ENCODE measurements around the gene USP47. TPM values are rescaled to one million over a fixed set of nuclear protein-coding genes. Genes with fewer than 3 reads are reported as not detected.

USP47 gene
- total RNA-seq, 1 donor: 72.7 TPM

GRCh38 chr11:11915625-11916024, 73.9 kb downstream of the USP47 start:
- H3K9me3 ChIP-seq (ENCODE audit: low read depth, low read length): no peaks in the 10 kb centered on the region
- H4K20me1 ChIP-seq (ENCODE audit: insufficient read depth, low read length): no peaks in the 10 kb centered on the region

GRCh38 chr11:11916981-11917399, 75.2 kb downstream of the USP47 start:
- Histone ChIP-seq H4K20me1 (ENCODE audit: insufficient read depth, low read length) (no peaks in the 10 kb centered on the region), H3K9me3 (ENCODE audit: low read depth, low read length) (no peaks in the 10 kb centered on the region), H3K4me2 (ENCODE audit: insufficient read depth, low read length) (peak overlapping the region; percentile 12), H2AFZ (ENCODE audit: low read length) (no peak overlapping the region), H3K4me3 (ENCODE audit: insufficient read depth, low read length) (no peak overlapping the region), H3K27me3 (ENCODE audit: insufficient read depth, low read length) (no peaks in the 10 kb centered on the region), H3K4me1 (ENCODE audit: insufficient read depth, low read length) (peaks cover 11% of the 10 kb centered on the region), H3K79me2 (ENCODE audit: insufficient read depth, low read length) (no peaks in the 10 kb centered on the region), H3K27ac (ENCODE audit: low read depth, low read length) (peak overlapping the region; percentile 54), H3K36me3 (ENCODE audit: insufficient read depth, low read length) (peaks cover 8% of the 10 kb centered on the region)
- no peak for TF ChIP-seq CTCF (IDR thresholded peaks at IDR 0.05; ENCODE audit: extremely low read depth, low read depth, low read length)
- DNase-seq (ENCODE audit: insufficient read length, low spot score, missing footprints): no peak

More at GRCh38 chr11:11915625-11916024, 73.9 kb downstream of the USP47 start:
- DNase-seq (ENCODE audit: insufficient read length, low spot score, missing footprints): no peak
- peaks cover 11% of the 10 kb centered on the region for H3K4me1 ChIP-seq (ENCODE audit: insufficient read depth, low read length)
- H3K79me2 ChIP-seq (ENCODE audit: insufficient read depth, low read length): no peaks in the 10 kb centered on the region
- no peak overlapping the region for H3K4me3 ChIP-seq (ENCODE audit: insufficient read depth, low read length)
- H3K4me2 ChIP-seq (ENCODE audit: insufficient read depth, low read length): no peak overlapping the region
- peaks cover 7% of the 10 kb centered on the region for H3K36me3 ChIP-seq (ENCODE audit: insufficient read depth, low read length)
- H3K27me3 ChIP-seq (ENCODE audit: insufficient read depth, low read length): no peaks in the 10 kb centered on the region
- H3K27ac ChIP-seq (ENCODE audit: low read depth, low read length): no peak overlapping the region
- no peak overlapping the region for H2AFZ ChIP-seq (ENCODE audit: low read length)
- TF ChIP-seq CTCF (IDR thresholded peaks at IDR 0.05; ENCODE audit: extremely low read depth, low read depth, low read length): no peak

DNA sequence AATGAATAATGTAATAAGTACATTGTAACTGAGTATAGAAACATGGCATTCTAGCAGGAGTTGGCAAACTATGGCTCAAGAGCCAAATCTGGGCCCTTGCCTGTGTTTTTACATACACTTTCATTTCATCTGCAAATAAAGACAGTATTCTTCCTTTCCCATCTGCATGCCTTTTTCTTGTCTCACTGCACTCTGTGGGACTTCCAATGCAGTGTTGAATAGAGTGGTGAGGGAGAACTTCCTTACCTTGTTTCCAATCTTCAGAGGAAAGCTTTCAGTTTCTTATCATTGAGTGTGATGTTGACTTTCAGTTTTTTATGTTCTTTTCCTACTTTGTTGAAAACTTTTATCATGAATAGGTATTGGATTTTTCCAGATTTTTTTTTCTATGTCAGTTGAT, 82.1 kb downstream of the USP47 start:
- H3K79me2 ChIP-seq (ENCODE audit: insufficient read depth, low read length): peaks cover 8% of the 10 kb centered on the region

DNA sequence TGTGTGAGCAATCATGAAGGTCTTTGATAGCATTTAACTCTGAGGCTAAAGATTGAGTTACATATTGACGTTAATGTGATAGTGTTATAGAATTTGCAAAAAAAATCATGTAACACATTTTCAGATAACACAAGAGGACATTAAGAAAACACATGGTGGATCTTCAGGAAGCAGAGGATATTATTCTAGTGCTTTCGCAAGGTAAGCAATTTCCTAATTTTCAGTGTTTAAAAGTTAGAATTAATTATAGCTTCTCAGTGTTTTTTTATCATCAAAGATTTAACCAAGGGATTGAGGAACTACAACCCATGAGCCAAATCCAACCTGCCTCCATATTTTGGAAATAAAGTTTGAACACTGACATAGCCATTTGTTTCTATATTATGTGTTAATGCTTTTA, 88.1 kb downstream of the USP47 start:
- DNase-seq (ENCODE audit: insufficient read length, low spot score, missing footprints): no peak
- Histone ChIP-seq H3K4me1 (ENCODE audit: insufficient read depth, low read length) (peaks cover 5% of the 10 kb centered on the region), H3K9me3 (ENCODE audit: low read depth, low read length) (no peaks in the 10 kb centered on the region), H3K27ac (ENCODE audit: low read depth, low read length) (no peak overlapping the region), H3K4me3 (ENCODE audit: insufficient read depth, low read length) (no peak overlapping the region), H3K79me2 (ENCODE audit: insufficient read depth, low read length) (peaks cover 8% of the 10 kb centered on the region), H2AFZ (ENCODE audit: low read length) (no peak overlapping the region), H4K20me1 (ENCODE audit: insufficient read depth, low read length) (no peaks in the 10 kb centered on the region), H3K36me3 (ENCODE audit: insufficient read depth, low read length) (peaks cover 39% of the 10 kb centered on the region), H3K4me2 (ENCODE audit: insufficient read depth, low read length) (no peak overlapping the region), H3K27me3 (ENCODE audit: insufficient read depth, low read length) (no peaks in the 10 kb centered on the region)
- TF ChIP-seq CTCF (IDR thresholded peaks at IDR 0.05; ENCODE audit: extremely low read depth, low read depth, low read length): no peak

More for the DNA sequence above, 82.1 kb downstream of the USP47 start:
- no peaks in the 10 kb centered on the region for H3K27me3 ChIP-seq (ENCODE audit: insufficient read depth, low read length)
- peaks cover 11% of the 10 kb centered on the region for H3K36me3 ChIP-seq (ENCODE audit: insufficient read depth, low read length)
- H2AFZ ChIP-seq (ENCODE audit: low read length): no peak overlapping the region
- H3K4me1 ChIP-seq (ENCODE audit: insufficient read depth, low read length): no peaks in the 10 kb centered on the region
- no peaks in the 10 kb centered on the region for H4K20me1 ChIP-seq (ENCODE audit: insufficient read depth, low read length)
- TF ChIP-seq CTCF (IDR thresholded peaks at IDR 0.05; ENCODE audit: extremely low read depth, low read depth, low read length): no peak
- no peak overlapping the region for H3K4me3 ChIP-seq (ENCODE audit: insufficient read depth, low read length)
- DNase-seq (ENCODE audit: insufficient read length, low spot score, missing footprints): no peak
- no peaks in the 10 kb centered on the region for H3K9me3 ChIP-seq (ENCODE audit: low read depth, low read length)
- H3K27ac ChIP-seq (ENCODE audit: low read depth, low read length): no peak overlapping the region
- no peak overlapping the region for H3K4me2 ChIP-seq (ENCODE audit: insufficient read depth, low read length)
